ENCODE data around the gene DDX49.
"Not testable (repeated sequence)": the region's sequence is repeated elsewhere in the genome, so short reads cannot be mapped to it uniquely, and the experiment has no call there.

The DDX49 gene

DNA sequence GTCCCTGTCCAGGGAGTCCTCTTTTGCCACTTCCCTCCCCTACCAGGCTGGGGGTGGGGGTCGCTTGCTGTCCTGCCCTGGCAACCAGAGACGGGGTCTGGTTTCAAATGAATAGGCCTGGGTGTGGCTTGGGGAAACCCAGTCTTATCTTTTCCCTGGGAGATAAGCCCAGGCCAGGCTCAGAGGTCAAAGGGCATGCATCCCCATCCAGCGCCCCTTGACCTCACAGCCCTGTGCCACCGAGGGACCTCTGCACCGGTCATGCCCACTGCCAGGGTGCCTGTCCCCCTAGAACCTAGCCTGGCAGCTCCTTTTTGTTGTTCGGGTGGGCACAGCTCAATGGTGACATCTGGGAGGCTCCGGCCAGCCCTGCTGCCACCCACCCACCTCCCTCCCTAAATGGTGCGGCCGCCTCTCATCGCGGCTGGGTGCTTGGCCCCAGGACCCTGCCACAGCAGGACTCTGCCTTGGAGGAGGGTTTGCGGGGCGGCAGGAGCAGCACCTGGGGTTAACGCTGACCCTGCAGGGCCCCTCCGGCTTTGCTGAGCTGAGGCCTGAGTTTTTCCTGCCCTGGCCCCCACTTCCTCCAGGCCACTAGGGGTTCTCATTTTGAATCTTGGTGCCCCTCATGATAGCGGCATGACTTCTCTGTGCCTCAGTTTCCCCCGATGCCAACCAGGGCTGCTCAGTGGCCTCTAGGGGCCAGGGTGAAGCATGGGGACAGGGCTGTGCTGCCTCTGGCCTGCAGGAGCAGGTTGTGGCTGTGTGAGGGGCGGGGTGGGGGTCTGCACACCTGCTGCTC lies 20.7 kb upstream of the DDX49 start:
- POLR2A ChIA-PET: interaction anchor here (1.1 kb wide), 1 partner anchor 17 kb away, joined by 3 read pairs; no protein-coding TSS in a partner anchor

DNA sequence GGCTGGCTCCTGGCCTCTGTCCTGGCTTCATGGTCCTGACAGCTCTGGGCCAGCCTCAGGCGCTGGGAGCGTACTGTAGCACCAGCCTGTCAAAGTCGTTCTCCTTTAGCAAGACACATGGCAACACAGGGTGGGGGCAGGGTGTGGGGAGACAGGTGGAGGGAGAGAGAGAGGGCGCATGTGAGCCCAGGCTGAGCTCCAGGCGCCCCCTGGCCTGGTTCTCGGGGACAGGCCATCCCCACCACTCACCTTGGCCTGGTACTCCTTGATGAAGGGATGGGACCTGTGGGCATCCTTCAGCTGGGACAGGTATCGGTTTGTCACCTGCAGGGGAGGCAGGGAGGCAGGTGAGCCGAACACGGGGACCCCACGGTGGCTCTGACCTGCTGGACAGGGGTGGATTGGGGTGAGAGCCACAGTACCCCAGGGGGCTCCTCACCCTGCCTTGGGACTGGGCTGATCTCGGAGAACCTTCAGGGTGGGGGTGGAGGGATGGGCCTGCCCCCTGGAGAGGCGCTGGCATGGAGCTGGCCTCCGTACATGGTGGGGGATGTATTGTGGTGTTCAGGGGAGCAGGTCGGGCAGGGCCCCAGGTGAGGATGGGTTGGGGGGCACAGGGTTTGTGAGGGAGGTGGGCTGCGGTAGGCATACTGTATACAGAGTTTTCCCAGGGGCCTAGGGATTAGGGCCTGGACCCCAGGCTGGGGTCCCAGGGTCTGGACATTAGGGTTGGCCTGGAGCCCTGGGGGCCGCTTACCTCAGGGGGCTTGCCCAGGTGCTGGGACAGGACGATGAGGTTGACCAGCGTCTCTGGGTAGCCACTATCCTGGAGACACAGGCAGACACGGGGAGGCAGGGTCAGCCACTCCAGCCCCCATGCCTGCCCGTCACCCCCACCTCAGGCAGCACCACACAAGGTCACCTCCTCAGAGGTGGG lies 19.6 kb upstream of the DDX49 start:
- TF ChIP-seq ARNT (IDR thresholded peaks at IDR 0.05): no peak
- TF ChIP-seq ELF4 (IDR thresholded peaks at IDR 0.05): no peak
- no peak for TF ChIP-seq CTBP1 (IDR thresholded peaks at IDR 0.05; ENCODE audit: borderline replicate concordance)
- ChIA-PET POLR2A (no interaction called here), CTCF (no interaction called here)
- no peak for DNase-seq (ENCODE audit: extremely low spot score)

More for the DNA sequence above, 20.7 kb upstream of the DDX49 start:
- CTCF ChIA-PET: no interaction called here
- DNase-seq (ENCODE audit: extremely low spot score): no peak
- no peak for TF ChIP-seq SP1 (IDR thresholded peaks at IDR 0.05)
- TF ChIP-seq L3MBTL2 (conservative IDR thresholded peaks at IDR 0.05): no peak
- TF ChIP-seq FOXM1 (IDR thresholded peaks at IDR 0.05; ENCODE audit: borderline replicate concordance): no peak

DNA sequence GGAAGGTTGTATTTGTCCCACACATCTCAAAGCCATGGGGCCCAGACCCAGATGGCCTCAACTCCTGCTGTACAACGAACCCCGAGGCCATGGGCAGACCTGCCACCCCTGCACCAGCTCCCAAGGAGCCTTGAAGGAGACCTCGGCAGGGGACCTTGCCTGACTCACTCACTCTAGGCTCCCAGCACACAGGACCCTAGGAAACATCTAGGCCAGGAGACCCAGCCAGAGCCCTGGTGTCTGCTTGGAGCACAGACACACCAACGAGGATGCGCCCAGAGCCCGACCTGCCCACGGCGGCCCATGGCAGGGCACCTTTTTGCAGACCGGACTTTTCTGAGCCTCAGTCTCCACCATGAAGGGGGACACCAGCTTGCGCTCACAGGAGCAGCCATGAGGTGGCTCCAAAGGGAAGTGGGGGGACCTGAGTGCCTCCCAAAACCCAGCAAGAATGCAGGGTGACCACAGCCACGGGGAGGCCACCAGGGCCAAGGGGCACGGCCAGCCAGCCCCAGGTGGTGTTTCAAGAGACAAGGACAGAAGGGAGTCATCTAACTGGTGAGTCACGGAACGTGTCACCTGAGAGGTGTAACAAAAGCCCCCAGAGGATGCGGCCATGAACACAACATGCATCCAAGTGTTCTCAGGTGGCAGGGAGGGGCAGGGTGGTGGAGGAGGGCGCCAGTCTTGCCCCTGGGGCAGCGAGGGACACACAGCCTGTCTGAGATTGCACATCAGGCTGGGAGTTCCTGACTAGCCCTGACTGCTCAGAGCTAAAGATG lies 18.6 kb upstream of the DDX49 start:
- TF ChIP-seq L3MBTL2 (conservative IDR thresholded peaks at IDR 0.05) (no peak), FOXK2 (IDR thresholded peaks at IDR 0.05) (no peak), FOXA1 (IDR thresholded peaks at IDR 0.05) (no peak), FOXM1 (IDR thresholded peaks at IDR 0.05; ENCODE audit: borderline replicate concordance) (no peak), BHLHE40 (IDR thresholded peaks at IDR 0.05; ENCODE audit: borderline replicate concordance) (no peak), ZNF384 (IDR thresholded peaks at IDR 0.05) (no peak)
- TF ChIP-seq, protein P1, sequence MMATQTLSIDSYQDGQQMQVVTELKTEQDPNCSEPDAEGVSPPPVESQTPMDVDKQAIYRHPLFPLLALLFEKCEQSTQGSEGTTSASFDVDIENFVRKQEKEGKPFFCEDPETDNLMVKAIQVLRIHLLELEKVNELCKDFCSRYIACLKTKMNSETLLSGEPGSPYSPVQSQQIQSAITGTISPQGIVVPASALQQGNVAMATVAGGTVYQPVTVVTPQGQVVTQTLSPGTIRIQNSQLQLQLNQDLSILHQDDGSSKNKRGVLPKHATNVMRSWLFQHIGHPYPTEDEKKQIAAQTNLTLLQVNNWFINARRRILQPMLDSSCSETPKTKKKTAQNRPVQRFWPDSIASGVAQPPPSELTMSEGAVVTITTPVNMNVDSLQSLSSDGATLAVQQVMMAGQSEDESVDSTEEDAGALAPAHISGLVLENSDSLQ (IDR thresholded peaks at IDR 0.05): no peak
- no peak for DNase-seq (ENCODE audit: extremely low spot score)
- ChIA-PET CTCF (no interaction called here), POLR2A (no interaction called here)

DNA sequence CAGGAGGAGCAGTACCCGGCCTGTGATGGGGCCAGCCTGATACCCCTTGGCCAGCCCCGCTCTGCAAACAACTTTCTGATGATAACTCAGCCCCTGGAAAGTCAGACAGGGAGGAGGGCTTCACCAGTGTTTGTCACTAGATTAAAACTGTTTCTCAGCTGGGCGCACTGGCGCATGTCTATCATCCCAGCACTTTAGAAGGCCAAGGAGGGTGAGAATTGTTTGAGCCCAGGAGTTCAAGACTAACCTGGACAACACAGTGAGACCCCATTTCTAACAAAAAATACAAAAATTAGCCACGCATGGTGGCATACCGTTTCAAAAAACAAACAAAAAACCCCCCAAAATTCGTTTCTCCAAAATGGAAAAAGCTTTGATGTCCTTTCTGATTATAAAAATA lies 18.0 kb upstream of the DDX49 start:
- CTCF ChIA-PET: interaction anchor here (0.6 kb wide), 1 partner anchor 30 kb away, joined by 3 read pairs; no protein-coding TSS in a partner anchor
- POLR2A ChIA-PET: no interaction called here
- TF ChIP-seq FOXK2 (IDR thresholded peaks at IDR 0.05): no peak
- TF ChIP-seq, protein P1 (IDR thresholded peaks at IDR 0.05): no peak
- TF ChIP-seq FOXA1 (IDR thresholded peaks at IDR 0.05): no peak
- no peak for TF ChIP-seq BHLHE40 (IDR thresholded peaks at IDR 0.05; ENCODE audit: borderline replicate concordance)
- TF ChIP-seq HDGF (IDR thresholded peaks at IDR 0.05; ENCODE audit: borderline replicate concordance): no peak
- TF ChIP-seq LEF1 (IDR thresholded peaks at IDR 0.05; ENCODE audit: borderline replicate concordance): no peak
- TF ChIP-seq CTBP1 (IDR thresholded peaks at IDR 0.05; ENCODE audit: borderline replicate concordance): no peak
- no peak for TF ChIP-seq TARDBP (IDR thresholded peaks at IDR 0.05)
- no peak for TF ChIP-seq ARNT (IDR thresholded peaks at IDR 0.05)
- no peak for TF ChIP-seq FOXM1 (IDR thresholded peaks at IDR 0.05; ENCODE audit: borderline replicate concordance)
- DNase-seq (ENCODE audit: extremely low spot score): no peak

DNA sequence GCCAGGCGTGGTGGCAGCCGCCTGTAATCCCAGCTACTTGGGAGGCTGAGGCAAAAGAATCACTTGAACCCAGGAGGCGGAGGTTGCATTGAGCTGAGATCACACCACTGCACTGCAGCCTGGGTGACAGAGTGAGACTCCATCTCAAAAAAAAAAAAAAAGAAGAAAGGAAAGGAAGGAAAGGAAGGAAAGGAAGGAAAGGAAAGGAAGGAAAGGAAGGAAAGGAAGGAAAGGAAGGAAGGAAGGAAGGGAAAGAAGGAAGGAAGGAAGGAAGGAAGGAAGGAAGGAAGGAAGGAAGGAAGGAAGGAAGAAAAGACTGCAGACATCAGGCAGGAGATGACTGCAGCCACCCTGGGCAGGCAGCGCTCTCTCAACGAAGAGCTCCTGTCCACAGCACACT lies 17.0 kb upstream of the DDX49 start:
- CTCF ChIA-PET; DNase-seq (ENCODE audit: extremely low spot score): not testable (repeated sequence)
- POLR2A ChIA-PET: interaction anchor here (1.0 kb wide), 1 partner anchor 13 kb away, joined by 3 read pairs; no protein-coding TSS in a partner anchor

DNA sequence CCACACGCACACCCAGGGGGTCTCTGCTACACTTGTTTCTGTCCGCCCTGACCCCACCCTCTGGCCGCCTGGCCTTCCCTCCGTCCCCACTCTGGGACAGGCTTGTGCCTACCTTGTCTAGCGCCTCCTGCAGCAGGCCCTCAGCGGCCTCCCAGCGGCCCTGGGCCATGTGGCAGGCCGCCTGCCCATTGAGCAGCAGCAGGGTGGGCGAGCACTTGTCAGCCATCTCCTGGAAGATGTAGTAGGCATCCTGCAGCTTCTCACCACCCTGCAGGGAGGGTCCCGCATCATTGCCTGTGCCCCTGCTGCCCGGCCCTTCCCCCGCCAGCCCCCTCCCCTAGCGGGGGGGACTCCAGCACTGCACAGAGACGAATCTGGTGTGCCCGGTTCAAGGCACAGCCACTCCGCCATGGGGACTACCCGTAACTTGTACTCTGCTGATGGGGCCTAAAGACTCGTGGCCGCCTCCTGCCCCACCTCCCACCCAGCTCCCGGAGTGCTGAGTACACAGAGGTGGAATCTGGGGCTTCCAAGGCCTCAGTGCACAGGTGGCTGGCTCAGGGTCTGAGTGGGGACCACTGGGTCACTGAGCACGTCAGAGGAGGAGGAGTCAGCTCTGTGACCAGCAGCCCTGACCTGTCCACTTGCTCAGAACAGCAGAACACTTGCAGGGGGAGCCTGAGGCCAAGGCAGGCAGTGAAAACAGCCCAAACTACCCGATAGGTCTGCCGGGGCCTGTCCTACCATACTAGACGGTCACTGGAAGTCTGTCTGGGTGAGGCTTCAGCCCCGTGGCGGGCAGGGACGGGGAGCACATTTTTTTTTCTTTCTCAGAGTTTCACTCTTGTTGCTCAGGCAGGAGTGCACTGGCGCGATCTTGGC lies 16.1 kb upstream of the DDX49 start:
- TF ChIP-seq BHLHE40 (IDR thresholded peaks at IDR 0.05; ENCODE audit: borderline replicate concordance): no peak
- no peak for TF ChIP-seq SP1 (IDR thresholded peaks at IDR 0.05)
- no peak for TF ChIP-seq SUZ12 (IDR thresholded peaks at IDR 0.05)
- no peak for TF ChIP-seq LEF1 (IDR thresholded peaks at IDR 0.05; ENCODE audit: borderline replicate concordance)
- no peak for TF ChIP-seq NFRKB (IDR thresholded peaks at IDR 0.05)
- no peak for TF ChIP-seq L3MBTL2 (conservative IDR thresholded peaks at IDR 0.05)
- TF ChIP-seq CTBP1 (IDR thresholded peaks at IDR 0.05; ENCODE audit: borderline replicate concordance): no peak
- no peak for DNase-seq (ENCODE audit: extremely low spot score)

More for the DNA sequence above, 16.1 kb upstream of the DDX49 start:
- ChIA-PET CTCF (no interaction called here), POLR2A (interaction anchor here (1.0 kb wide), 1 partner anchor 12 kb away, joined by 3 read pairs; no protein-coding TSS in a partner anchor)

All from HEK293T (cell line).